Keratinocyte (primary cell): Measurements from ENCODE around the gene GBP6. TPM values are rescaled to one million over a fixed set of nuclear protein-coding genes. Genes with fewer than 3 reads are reported as not detected.

Source experiments
- DNase-seq: peaks from one replicate; pipeline ENCODE4 v3.0.0-alpha.2; 2011; ENCODE audit warnings: low read depth, missing footprints, low spot score
- FAIRE-seq: peaks from 2 replicates; lab custom pipeline; 2011; peaks lifted over from hg19 to GRCh38; lab: Jason Lieb, UNC
- H2AFZ ChIP-seq: 2 replicates; pipeline ENCODE4 v1.6.0; 2012; ENCODE audit warnings: low read length, control low read depth, inconsistent platforms; ENCODE audit not compliant: control insufficient read depth
- H3K27ac ChIP-seq: 2 replicates; pipeline ENCODE4 v1.5.1; 2011; ENCODE audit warnings: low read length; ENCODE audit not compliant: control insufficient read depth, insufficient read depth
- H3K27me3 ChIP-seq: 3 replicates; pipeline ENCODE4 v1.6.0; 2011; ENCODE audit warnings: low read length; ENCODE audit not compliant: control insufficient read depth, insufficient read depth; ENCODE audit errors: extremely low read depth
- H3K36me3 ChIP-seq, 2 experiments: 2 replicates in 1 of 2; 3 replicates in 1 of 2; pipeline ENCODE4 v1.5.1; 2011; ENCODE audit warnings: low read length in 2 of 2, mild to moderate bottlenecking in 1 of 2; ENCODE audit not compliant: control insufficient read depth in 2 of 2, insufficient read depth in 2 of 2; ENCODE audit errors: extremely low read depth in 1 of 2
- H3K4me1 ChIP-seq: 3 replicates; pipeline ENCODE4 v1.5.1; 2011; ENCODE audit warnings: low read length; ENCODE audit not compliant: control insufficient read depth, insufficient read depth; ENCODE audit errors: extremely low read depth
- H3K4me2 ChIP-seq: 3 replicates; pipeline ENCODE4 v1.6.0; 2011; ENCODE audit warnings: low read depth, low read length; ENCODE audit not compliant: control insufficient read depth, insufficient read depth; ENCODE audit errors: extremely low read depth
- H3K4me3 ChIP-seq, 3 experiments: fragments of 200-600 bp in 1 of 3; sonication (generic) in 1 of 3; 2 replicates in 2 of 3; 3 replicates in 1 of 3; pipeline ENCODE4 v1.5.1; 2011 to 2016; ENCODE audit warnings: low read length in 3 of 3, mild to moderate bottlenecking in 3 of 3, control low read depth in 2 of 3, inconsistent platforms in 1 of 3, low read depth in 1 of 3, mixed read lengths in 1 of 3, mixed run types in 1 of 3, moderate library complexity in 1 of 3; ENCODE audit not compliant: control insufficient read depth in 2 of 3, insufficient read depth in 2 of 3; ENCODE audit errors: extremely low read depth in 1 of 3
- H3K79me2 ChIP-seq: 2 replicates; pipeline ENCODE4 v1.6.0; 2012; ENCODE audit warnings: low read length; ENCODE audit not compliant: control insufficient read depth, insufficient read depth
- H3K9ac ChIP-seq: 3 replicates; pipeline ENCODE4 v1.6.0; 2011; ENCODE audit warnings: low read length; ENCODE audit not compliant: control insufficient read depth, insufficient read depth; ENCODE audit errors: extremely low read depth
- H3K9me1 ChIP-seq: 3 replicates; pipeline ENCODE4 v1.6.0; 2011; ENCODE audit warnings: low read length; ENCODE audit not compliant: control insufficient read depth, insufficient read depth; ENCODE audit errors: extremely low read depth
- H3K9me3 ChIP-seq: 2 replicates; pipeline ENCODE4 v1.5.1; 2012; ENCODE audit warnings: low read depth, low read length; ENCODE audit not compliant: control insufficient read depth
- H4K20me1 ChIP-seq: 3 replicates; pipeline ENCODE4 v1.6.0; 2011; ENCODE audit warnings: low read length; ENCODE audit not compliant: control insufficient read depth, insufficient read depth; ENCODE audit errors: extremely low read depth
- EZH2 ChIP-seq: IDR thresholded peaks from one replicate; pipeline ENCODE4 v1.6.1; 2012; ENCODE audit warnings: inconsistent platforms, mild to moderate bottlenecking, low read length, moderate library complexity
- dilution Hi-C: fragments of 300-500 bp; cut with MboI; formaldehyde crosslinking; loops from one replicate; pipeline ENCODE4 v1.7.0; 2020; ENCODE audit warnings: low sequenced_read_pairs; ENCODE audit not compliant: extremely low pct_ligation_motif_present
- polyA plus RNA-seq, 5 experiments: library from polyadenylated mRNA; depleted of rRNA in 3 of 5; stranded (reverse) in 3 of 5; stranded (forward) in 1 of 5; unstranded in 1 of 5; fragments of >200 nt; gene quantifications; 1 replicate in 1 of 5; 2 replicates in 3 of 5; 3 replicates in 1 of 5; pipeline versions ENCODE4 v1.2.1 to v1.2.3, GENCODE V29; 2011 to 2012; ENCODE audit warnings: missing spikeins in 2 of 5, low read depth in 1 of 5, low replicate concordance in 1 of 5
- TF ChIP-seq, protein P1 (sequence below), 3 experiments: IDR thresholded peaks in 1 of 3; conservative IDR thresholded peaks in 1 of 3; optimal IDR thresholded peaks in 1 of 3; 2 replicates in 2 of 3; 3 replicates in 1 of 3; pipeline versions ENCODE3 to v1.5.1; 2011; ENCODE audit warnings: low read length in 3 of 3, mild to moderate bottlenecking in 3 of 3, moderate library complexity in 2 of 3, control low read depth in 1 of 3, inconsistent platforms in 1 of 3; ENCODE audit not compliant: insufficient read depth in 2 of 3; ENCODE audit errors: extremely low read depth in 1 of 3

GBP6 gene
- polyA plus RNA-seq, 1 donor (not counting 4 experiments of a cell fraction or from before 2014, with no cell fraction given): 9.4 TPM

DNA sequence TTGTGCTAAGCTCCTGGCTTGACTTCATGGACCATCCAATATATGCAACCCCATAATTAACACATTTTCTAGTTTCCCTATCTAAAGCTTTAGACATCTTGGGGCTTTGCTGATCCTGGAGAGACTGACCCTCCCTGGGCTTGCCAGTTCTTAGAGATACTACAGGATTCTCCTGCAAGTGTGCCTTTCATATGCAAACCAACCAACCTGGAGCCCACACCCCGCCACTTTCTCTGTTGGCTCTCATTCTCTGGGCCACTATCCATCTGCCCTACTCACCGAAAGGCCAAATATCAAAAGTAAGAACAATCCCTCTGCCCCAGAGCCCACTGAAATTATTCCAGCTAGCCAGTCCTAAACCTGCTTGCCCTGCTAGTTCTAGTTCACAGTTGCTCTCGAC lies 2.2 kb upstream of the GBP6 start:
- no peaks in the 10 kb centered on the region for H3K9me1 ChIP-seq
- dilution Hi-C loops: no loop called here
- H3K27ac ChIP-seq: no peak overlapping the region
- TF ChIP-seq, protein P1, sequence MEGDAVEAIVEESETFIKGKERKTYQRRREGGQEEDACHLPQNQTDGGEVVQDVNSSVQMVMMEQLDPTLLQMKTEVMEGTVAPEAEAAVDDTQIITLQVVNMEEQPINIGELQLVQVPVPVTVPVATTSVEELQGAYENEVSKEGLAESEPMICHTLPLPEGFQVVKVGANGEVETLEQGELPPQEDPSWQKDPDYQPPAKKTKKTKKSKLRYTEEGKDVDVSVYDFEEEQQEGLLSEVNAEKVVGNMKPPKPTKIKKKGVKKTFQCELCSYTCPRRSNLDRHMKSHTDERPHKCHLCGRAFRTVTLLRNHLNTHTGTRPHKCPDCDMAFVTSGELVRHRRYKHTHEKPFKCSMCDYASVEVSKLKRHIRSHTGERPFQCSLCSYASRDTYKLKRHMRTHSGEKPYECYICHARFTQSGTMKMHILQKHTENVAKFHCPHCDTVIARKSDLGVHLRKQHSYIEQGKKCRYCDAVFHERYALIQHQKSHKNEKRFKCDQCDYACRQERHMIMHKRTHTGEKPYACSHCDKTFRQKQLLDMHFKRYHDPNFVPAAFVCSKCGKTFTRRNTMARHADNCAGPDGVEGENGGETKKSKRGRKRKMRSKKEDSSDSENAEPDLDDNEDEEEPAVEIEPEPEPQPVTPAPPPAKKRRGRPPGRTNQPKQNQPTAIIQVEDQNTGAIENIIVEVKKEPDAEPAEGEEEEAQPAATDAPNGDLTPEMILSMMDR (optimal IDR thresholded peaks at IDR 0.05 in 1 of 3, IDR thresholded peaks at IDR 0.05 in 1 of 3, conservative IDR thresholded peaks at IDR 0.05 in 1 of 3; ENCODE audit: extremely low read depth in 1 of 3, insufficient read depth in 2 of 3, low read length in 3 of 3): no peak
- no peak for TF ChIP-seq EZH2
- H3K36me3 ChIP-seq: no peaks in the 10 kb centered on the region
- no peaks in the 10 kb centered on the region for H3K27me3 ChIP-seq
- no peaks in the 10 kb centered on the region for H3K9me3 ChIP-seq
- no peak for DNase-seq
- H3K4me1 ChIP-seq: peaks cover 17% of the 10 kb centered on the region
- no peak overlapping the region for H3K9ac ChIP-seq
- FAIRE-seq: no peak
- no peaks in the 10 kb centered on the region for H3K79me2 ChIP-seq
- no peak overlapping the region for H2AFZ ChIP-seq
- H3K4me2 ChIP-seq: no peak overlapping the region
- no peaks in the 10 kb centered on the region for H4K20me1 ChIP-seq
- no peak overlapping the region for H3K4me3 ChIP-seq

DNA sequence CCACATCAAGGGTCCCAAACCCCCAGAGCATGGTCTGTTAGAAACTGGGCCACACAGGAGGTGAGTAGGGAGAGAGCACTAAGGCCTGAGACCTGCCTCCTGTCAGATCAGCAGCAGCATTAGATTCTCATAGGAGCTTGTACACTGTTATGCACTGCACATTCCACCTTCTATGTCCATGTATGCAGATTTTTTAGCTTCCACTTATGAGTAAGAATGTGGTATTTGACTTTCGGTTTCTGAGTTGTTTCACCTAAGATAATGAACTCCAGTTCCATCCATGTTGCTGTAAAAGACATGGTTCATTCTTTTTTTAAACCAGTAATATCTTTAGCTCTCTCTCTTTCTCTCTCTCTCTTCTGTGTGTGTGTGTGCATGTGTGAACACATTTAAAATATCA lies 663 bp upstream of the GBP6 start:
- peak overlapping the region; percentile 63 for H3K9ac ChIP-seq
- no peak for TF ChIP-seq EZH2
- TF ChIP-seq, protein P1 (optimal IDR thresholded peaks at IDR 0.05 in 1 of 3, IDR thresholded peaks at IDR 0.05 in 1 of 3, conservative IDR thresholded peaks at IDR 0.05 in 1 of 3; ENCODE audit: extremely low read depth in 1 of 3, insufficient read depth in 2 of 3, low read length in 3 of 3): no peak
- peaks cover 17% of the 10 kb centered on the region for H3K4me1 ChIP-seq
- no peaks in the 10 kb centered on the region for H4K20me1 ChIP-seq
- peak overlapping the region; percentile 74 for H3K4me2 ChIP-seq
- no peaks in the 10 kb centered on the region for H3K9me3 ChIP-seq
- FAIRE-seq (peak; percentile 67), DNase-seq (no peak)
- H3K79me2 ChIP-seq: no peaks in the 10 kb centered on the region
- peak overlapping the region in 1 of 3 experiments; percentile 59 for H3K4me3 ChIP-seq
- no peaks in the 10 kb centered on the region for H3K27me3 ChIP-seq
- peak overlapping the region; percentile 76 for H2AFZ ChIP-seq
- no peaks in the 10 kb centered on the region for H3K36me3 ChIP-seq
- no peaks in the 10 kb centered on the region for H3K9me1 ChIP-seq
- dilution Hi-C loops: no loop called here
- H3K27ac ChIP-seq: peak overlapping the region; percentile 84
